HG02885 (cell line): Measurements from ENCODE around the gene RECQL5.

Experiments used
- ATAC-seq: cut with Tn5 transposase; IDR thresholded peaks from one replicate; pipeline ENCODE4 v1.9.1; 2021; ENCODE audit warnings: mild to moderate bottlenecking; ENCODE audit not compliant: unreplicated experiment, poor library complexity

The RECQL5 gene

GRCh38 chr17:75635610-75636202 lies 31.2 kb downstream of the RECQL5 start:
- no peak for ATAC-seq

- no peak for ATAC-seq
Observed at GRCh38 chr17:75634754-75635609, 32.0 kb downstream of the RECQL5 start.

GRCh38 chr17:75634376-75634740 lies 32.6 kb downstream of the RECQL5 start:
- ATAC-seq = no peak

- ATAC-seq = no peak
Observed at GRCh38 chr17:75633486-75634375, 33.2 kb downstream of the RECQL5 start.

- no peak for ATAC-seq
Observed at GRCh38 chr17:75632863-75633485, 34.0 kb downstream of the RECQL5 start, which contains the start of gene SMIM5. Gene SMIM5 (plus strand): TSS chr17:75633434. CDS start chr17:75640202, 6,768 bp downstream.

- ATAC-seq = no peak
Observed at GRCh38 chr17:75632428-75632827, 34.5 kb downstream of the RECQL5 start.

GRCh38 chr17:75631353-75631752 lies 35.6 kb downstream of the RECQL5 start:
- no peak for ATAC-seq

- no peak for ATAC-seq
Observed at GRCh38 chr17:75630071-75630917, 36.7 kb downstream of the RECQL5 start.

GRCh38 chr17:75629157-75629556 lies 37.8 kb downstream of the RECQL5 start:
- no peak for ATAC-seq

GRCh38 chr17:75628425-75628824 lies 38.5 kb downstream of the RECQL5 start:
- ATAC-seq = no peak

- ATAC-seq = no peak
Observed at GRCh38 chr17:75627094-75627493, 39.9 kb downstream of the RECQL5 start.

GRCh38 chr17:75626496-75627038 lies 40.4 kb downstream of the RECQL5 start:
- no peak for ATAC-seq

- no peak for ATAC-seq
Observed at GRCh38 chr17:75625813-75626486, 41.0 kb downstream of the RECQL5 start.

GRCh38 chr17:75624714-75625345 lies 42.1 kb downstream of the RECQL5 start:
- no peak for ATAC-seq

GRCh38 chr17:75624021-75624420 lies 42.9 kb downstream of the RECQL5 start:
- ATAC-seq = no peak

- ATAC-seq = no peak
Observed at GRCh38 chr17:75623386-75623785, 43.6 kb downstream of the RECQL5 start.

- ATAC-seq = no peak
Observed at GRCh38 chr17:75622771-75623273, 44.1 kb downstream of the RECQL5 start.

- no peak for ATAC-seq
Observed at GRCh38 chr17:75622076-75622475, 44.9 kb downstream of the RECQL5 start.
